DMS79 (cell line): Measurements from ENCODE around the gene FGF12.

Experiments used
- DNase-seq: peaks from one replicate; lab custom pipeline; 2025; lab: John Stamatoyannopoulos, UW

Gene FGF12

DNA sequence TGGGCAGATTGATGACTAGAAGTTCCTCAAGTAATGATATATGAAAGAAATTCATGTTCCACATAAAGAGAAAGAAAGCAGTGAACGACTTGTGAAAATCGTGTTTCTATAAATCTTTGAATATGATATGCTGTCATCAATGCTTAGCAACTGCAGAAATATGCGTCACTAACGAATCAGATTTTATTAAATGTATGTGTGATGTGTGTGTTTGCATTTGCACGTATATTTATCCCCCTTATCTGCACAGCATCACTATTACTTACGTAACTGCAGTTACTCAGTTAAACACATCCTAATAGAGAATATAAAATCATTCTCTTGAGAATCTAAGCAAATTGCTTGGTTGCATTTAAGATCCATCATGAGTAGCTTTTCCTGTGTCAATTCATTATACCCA is 468.6 kb downstream of the FGF12 start:
- DNase-seq = no peak

DNA sequence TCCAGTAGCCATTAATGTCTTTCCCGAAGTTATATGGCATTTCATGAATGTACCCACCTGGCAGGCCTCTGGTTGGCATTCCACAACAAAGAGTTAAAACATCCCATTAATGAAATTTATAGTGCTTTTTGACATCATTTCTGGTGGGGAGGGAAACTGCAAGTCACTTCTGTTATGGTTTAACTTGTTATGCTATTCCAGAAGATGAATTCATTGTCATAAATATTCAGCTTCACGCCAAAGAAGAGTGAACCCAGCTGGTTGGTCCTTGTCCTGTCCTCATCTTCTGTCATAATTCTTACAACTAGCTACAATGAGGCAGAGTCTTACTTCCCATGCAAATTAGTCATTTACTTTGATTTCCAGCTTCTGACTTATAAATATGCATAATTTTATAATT is 471.5 kb downstream of the FGF12 start:
- no peak for DNase-seq

DNA sequence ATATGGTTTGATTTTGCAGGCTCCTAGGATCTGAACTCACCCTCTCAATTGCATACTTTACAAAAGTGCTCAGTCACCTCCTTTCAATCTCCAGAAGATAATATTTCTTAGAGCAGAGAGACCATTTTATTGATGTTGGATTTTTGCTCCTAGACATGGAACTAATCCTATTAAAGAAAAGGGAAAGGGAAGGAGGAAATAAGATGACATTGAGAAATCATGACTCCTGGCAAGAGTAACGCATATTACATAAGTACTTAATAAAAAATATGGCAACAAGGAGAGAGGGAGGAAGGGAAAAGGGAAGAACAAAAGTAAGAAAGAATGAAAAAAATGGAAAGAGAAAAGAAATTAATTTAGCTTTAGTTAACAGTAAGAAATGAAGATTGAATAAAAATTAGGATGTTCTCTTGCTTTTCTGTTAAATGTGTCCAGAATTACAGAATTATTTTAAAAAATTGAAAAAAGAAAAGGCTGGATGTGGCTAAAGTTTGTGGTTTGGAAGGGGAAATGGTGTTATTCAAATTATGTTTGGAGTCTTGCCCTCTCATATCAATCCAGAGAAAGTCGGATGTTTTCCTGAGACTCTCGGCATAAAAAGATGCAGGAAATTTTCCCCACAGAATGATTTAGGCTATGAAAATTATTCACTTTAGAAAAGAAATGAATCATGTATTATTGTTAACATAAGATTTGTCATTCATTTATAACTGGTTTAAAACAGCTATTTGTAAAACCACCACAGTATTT is 474.0 kb downstream of the FGF12 start:
- DNase-seq = no peak

DNA sequence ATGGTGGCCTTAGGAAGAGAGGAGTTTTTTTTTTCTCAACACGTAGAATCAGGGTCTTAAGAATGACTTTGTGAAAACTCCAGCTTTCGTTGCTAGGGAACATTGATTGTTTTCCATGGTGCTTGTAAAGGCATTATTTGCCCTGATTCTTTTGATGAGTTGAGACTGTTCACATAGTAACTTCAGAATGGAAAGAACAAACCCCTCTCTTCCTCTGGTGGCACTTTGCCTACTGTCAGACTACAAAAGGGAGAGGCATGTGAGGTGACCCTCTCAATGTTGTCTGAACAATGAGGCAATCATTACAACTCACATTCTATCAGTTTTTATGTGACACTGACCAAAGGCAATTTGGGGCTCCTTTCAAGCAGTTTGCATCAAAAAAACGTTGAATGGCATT is 477.8 kb downstream of the FGF12 start:
- no peak for DNase-seq

DNA sequence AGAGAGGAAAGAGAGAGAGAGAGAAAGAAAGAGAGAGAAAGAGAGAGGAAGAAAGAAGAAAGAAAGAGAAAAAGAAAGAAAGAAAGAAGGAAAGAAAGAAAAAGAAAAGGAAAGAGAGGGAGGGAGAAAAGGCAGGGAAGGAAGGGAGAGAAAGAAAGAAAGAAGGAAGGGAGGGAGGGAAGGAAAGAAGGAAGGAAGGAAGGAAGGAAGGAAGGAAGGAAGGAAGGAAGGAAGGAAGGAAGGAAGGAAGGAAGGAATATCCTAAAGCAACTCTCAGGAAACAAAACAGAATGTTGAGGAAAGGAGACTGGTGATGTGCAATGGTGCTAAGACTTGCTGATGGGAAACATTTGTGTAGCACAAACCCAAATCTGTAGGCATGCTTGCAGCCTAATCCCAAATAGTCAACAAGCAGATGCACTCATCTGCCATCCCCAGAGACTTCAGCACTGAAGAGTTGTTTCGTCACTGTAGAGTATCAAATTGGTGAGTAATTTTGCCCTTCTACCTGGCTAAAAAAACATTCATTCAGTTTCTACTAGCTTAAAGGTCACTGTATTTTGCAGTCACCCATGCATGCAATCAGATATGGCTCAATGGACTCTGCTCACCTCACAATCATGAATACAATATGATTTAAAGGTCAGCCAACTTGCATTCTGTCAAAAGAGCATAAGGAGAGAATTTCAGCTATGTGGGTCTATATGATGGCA is 480.3 kb downstream of the FGF12 start:
- no peak for DNase-seq

DNA sequence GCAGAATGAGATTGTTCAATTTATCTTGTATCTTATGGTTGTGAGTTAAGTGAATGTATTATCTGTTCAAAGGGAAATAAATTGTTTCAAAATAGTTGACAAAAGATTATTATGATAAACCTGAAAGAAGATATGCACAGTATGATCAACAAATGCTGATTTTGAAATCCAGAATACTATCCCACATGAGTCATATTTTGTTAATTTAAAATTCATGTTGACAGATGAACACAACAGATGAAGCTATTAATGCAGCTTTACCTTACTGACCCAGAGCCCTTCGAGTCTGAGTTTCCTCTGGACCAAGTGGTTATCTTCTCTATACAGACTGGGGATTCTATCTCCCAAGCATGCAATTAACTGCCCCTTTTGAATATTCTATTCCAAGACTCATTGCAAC is 482.8 kb downstream of the FGF12 start:
- no peak for DNase-seq

DNA sequence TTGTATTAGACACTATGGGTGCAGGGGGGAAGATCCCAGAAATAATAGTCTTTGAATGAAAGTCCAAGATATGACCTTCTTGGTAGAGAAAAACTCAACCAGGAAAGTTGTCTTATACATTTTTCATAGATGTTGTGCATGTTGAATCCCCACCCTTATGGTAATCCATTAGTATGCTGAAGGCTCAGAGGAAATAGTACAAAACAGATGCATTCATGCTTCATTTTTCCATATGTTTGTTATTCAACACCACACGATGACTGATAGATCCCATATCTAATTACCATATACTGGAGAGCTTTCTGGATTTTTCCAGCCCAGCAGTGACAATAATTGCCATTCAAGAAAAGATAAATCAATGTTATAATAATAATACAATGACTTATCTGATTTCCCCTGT is 487.4 kb downstream of the FGF12 start:
- no peak for DNase-seq

DNA sequence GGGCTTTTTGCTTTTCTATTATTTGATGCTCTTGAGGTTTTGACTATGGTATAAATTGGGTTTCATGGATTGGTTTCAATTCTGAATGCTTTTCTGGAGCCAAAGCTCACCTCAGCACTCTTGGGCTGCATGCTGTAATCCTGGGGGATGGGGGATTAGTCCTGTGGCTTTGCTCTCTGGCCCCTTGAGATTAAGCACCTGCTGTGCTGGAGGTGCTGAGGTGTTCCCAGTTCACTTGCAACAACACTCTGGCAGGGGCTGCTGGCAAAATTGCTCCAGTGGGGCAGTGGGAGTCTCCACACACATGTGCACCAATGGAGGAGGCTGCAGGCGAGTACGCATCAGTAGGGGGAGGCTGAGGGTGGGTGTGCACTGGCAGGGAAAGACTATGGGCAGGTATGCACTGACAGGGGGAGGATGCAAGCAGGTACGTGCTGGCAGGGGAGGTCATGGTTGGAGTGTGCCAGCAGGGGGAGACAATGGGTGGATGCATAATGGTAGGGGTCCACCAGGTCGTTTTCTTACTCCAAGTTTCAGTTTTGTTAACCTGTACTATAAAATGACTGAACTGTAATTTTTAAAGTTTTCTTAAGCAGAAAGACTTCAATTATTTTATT is 489.2 kb downstream of the FGF12 start:
- no peak for DNase-seq

DNA sequence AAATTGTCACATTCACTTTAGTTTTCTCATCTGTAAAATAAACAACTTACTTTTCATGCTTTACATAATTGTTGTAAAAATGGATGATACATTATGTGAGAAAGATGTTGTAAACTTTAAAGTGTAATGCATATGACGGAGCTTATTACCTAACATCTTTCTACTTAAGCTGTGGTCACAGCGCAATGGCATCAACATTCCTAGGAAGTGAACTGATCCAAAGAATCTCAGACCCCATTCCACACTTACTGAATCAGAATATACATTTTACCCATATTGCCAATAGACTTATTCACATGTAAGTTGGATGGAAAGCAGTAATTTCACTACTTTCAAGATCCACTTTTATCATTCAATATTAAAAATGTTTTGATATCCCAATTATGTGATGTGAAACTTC is 497.5 kb downstream of the FGF12 start:
- DNase-seq = no peak

DNA sequence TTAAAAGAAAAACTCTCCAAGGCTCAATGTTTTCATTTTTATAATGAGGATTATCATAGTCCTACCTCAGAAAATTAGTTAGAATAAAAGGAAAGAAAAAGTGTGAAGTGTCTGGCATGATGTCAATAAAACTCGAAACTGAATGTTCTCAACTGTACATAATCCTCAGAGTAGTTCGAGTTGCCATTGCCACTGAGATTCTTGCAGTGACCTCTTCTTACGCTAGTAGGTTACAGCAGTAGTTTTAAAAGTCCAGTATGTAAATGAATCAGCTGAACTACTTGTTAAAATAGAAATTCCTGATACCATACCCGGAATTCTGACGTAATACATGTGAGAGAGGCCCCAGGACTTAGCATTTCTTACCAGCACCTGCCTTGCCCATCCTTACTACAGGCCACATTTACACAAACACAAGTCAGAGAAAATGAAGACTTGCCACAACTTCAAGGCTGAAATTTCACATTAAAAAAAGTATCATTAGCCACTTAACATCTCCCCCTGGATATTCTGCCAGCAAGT is 502.6 kb downstream of the FGF12 start:
- no peak for DNase-seq

DNA sequence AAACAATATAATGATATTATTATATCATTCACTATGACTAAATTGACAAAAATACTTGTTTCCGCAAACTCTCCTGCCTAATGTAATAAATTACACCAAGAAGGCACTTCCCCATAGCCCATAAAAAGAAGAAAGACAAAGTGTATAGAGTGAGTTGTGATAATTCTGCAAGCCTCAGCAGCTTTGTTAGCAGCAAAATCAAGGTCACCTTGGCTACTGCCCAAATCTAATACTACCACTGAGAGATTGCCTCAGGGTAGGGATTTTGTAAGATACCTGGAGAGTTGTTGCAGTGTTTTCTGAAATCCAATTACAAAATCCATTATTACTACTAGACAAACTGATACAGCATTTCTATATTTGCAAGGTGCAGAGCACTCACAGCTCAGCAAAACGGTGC is 503.5 kb downstream of the FGF12 start:
- no peak for DNase-seq

DNA sequence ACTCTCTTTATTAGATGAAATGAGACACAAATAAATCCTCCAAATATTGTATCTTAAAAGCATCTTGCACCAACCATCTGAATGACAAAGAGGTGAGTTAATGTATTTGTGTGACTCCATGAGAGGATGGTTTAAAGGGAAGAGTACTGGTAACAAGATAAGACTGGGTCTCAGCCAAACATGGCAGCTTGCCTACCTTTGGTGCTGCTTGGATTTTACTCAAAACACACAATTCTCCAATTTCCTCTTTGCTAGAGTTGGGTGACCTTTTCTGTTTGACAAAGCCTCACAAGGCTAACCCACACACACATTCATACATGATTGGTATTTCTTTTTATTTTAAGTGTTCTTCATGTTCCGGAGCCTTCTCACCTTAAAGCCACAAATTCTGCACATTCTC is 506.4 kb downstream of the FGF12 start:
- DNase-seq = no peak

DNA sequence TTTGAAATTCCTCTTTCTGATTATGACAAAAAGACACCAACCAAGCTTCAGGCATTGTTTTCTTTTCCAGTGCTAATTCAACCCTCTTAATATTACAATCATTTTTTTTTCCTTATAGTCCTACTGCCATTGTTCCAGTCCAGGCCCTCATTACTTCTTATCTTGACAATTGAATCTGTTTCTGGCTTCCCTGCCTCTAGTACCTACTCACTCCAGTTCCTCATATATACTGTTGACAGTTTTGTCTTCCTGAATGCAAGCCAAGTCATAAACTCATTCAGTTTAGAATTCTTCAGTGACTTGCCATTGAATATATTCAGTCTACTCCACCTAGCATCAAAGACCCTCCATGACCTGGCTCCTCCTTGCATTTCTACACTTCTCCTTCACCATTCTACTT is 507.4 kb downstream of the FGF12 start:
- DNase-seq = no peak

DNA sequence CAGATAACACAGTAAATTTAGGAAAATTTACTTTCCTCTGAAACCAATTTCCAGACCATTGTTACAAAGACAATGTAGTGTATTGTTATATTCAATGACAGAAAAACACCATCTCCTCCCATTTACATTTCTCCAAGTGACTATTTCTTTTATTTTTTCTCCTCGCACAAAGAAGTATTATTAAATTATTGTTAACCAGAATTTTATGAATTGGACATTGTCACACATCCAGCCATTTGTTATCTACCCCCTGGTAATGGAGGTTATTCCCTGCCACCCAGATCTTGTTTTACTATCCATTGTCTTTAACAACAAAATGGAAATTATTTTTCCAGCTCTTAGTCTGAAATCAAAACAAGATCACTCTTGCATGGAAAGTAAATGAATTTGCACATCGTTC is 511.3 kb downstream of the FGF12 start:
- DNase-seq = no peak

DNA sequence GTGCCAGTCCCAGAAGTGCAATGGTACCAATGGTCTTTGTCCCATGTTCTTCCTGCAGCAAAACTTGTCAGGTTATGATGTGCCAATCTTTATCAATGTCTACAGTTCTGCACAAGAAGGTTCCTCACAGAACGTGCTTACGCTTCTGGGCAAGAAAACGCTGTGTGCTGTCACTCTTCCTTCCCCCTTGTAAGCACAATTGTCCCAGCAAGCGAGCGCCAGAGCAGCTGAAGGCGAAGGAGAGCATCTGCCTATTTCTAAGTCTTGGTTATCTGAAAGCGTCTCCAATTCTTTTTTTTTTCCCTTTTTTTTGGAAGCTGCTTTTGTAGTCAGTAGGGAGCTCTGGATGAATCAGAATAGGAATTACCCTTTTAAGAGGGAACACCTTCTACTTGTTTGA is 514.4 kb downstream of the FGF12 start:
- DNase-seq = no peak

DNA sequence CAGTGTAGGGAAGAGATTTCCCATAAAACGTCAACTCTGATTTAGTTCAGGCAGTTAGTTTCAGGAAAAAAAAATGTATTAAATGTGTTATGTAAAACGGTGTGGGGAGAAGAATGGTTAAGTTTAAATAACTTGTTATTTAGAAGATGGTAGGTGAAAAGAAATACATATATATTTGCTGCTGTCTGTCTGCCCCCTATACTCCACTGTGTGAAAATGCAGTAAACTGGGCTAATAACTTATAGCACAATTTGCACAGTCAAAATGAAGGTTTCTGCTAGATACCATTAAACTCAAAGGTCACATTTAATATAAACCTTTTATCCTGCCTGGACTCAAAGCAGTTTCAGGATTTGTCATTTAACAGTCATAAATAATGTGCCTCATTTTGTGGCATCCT is 515.0 kb downstream of the FGF12 start:
- DNase-seq = no peak

DNA sequence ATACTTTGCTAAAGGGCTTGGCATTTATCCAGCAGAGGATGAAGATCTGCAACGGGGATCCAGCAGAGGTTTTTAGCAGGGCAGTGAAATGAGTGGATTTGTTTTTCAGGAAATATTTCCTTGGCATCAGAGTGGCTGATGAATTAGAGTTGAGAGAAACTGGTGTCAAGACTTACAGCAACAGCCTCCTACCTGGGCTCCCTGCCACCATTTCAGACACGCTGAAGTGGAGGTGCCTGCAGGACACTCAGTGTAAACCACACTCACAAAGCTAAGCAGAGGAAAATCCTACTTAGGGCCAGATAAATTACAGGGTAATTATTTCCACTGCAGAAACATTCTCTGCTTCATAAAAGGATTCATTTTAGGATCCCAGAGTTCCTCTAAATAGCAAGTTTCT is 519.7 kb downstream of the FGF12 start:
- no peak for DNase-seq

DNA sequence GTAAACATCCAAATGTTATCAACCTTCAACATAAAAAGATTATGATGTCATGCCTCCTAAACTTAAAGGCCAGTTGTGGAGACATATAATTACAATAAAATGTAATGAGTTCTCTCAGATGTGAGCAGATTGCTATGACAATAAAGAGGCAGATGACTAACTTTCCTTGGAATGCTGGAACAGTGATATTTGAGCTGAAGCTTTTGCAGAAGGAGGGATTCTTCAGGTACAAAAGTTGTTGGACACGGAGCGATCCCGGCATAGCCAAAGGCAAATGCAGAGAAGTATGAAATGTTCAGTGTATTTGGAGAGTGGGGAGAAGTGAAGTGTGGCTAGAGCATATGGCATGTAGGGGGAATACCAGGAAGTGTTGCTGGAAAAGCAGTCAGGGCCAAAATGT is 520.1 kb downstream of the FGF12 start:
- no peak for DNase-seq

DNA sequence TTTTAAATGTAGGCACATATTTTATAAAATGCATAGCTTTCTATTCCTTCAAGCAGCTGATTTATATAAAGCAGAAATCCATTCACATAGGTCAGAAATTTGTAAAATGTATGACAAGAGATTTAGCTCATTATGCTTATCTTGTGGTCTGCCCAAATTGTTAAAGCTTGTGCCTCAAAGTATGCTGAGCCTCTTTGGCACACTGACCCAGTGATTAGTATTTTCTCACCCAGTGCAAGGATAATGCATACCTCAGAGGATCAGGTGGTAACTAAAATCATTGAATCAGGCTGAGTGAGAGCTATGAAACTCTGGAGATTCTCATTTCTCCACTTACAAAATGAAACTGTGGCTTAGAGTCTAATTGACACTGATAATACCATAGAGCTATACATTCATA is 533.3 kb downstream of the FGF12 start:
- no peak for DNase-seq

DNA sequence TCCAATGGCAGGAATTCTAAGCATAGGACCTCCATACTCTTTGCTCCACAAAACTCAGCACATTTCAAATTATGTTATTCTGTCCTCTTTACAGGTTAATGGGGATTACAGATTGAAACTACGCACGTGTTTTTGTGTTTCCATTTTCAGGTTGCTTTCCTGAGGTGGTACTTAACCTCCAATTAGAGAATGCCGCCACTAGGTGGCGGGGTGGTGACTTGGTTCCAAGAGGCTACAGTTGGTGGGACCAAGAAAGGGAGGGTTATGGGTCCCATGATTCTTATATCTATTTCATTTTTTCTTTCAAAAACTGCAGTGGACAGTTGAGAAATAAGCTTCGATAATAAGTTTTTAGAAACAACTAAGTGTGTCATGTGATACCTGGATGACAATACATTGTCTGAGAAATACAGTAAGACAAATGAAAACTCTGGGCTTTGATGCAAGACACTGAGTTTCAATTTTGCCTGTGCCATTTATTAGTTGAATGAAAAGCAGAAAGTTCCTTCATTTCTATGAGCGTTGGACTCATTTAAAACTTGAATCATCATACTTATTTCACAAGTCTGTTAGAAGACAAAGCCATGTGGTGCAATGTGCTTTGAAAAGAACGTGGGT is 539.0 kb downstream of the FGF12 start:
- DNase-seq = no peak

DNA sequence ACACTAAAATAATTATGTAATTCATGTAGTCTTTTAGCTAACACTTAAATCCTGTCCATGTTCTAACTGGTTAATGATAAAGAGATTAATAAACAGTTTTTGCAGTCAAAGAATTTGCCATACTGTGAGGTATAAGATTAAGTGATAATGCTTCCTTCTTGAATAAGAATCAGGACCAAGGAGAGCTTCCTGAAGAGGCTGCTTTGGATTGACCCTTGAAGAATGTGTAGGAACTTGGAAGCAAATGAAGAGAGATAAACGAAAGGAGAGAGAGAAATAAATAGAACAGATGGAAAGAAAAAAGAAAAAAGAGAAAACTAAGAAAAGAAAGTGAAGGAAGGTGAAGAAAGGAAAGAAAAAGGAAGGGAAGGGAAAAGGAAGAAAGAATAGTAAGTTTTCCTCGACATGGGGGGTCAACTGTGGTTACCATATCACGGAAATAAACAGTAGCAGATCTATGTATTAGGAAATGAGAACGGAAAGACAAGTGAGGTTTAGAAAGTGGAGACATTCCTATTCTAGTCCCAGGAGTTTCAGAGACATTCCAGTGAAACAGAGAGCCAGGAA is 539.8 kb downstream of the FGF12 start:
- DNase-seq = no peak

DNA sequence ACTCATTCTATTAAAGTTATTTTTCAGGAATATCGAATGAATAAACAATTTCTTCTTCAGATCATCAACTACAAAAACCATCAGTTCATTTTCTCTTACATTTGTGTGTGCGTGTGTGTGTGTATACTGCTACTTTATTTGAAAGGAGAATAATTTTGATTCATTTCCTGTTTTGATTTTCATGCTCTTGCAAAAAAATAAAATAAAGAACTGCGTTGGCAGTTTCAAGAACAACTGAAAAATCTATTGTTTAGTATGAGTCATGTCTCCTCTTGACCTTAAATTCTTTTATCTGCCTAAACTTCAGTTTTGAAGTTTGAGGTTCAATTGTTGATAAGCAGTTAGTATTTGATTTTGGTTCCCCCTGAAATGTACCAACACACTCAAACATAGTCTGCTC is 540.8 kb downstream of the FGF12 start:
- no peak for DNase-seq
